Putamen (tissue), 1 donor: Measurements from ENCODE around the gene LGALS9C.
"Not testable (repeated sequence)": the region's sequence is repeated elsewhere in the genome, so short reads cannot be mapped to it uniquely, and the experiment has no call there.

Experiments
- DNase-seq: peaks from one replicate; pipeline ENCODE4 v3.0.0-alpha.2; 2016; ENCODE audit warnings: low spot score

LGALS9C gene

GRCh38 chr17:18476508-18477308 is at the start of gene LGALS9C:
TSS of gene LGALS9C (plus strand) at chr17:18476789. CDS start at chr17:18476855, 66 bp downstream.
- not testable (repeated sequence) for DNase-seq

GRCh38 chr17:18432206-18432605 is 44.4 kb upstream of the LGALS9C start:
- DNase-seq, result not testable (repeated sequence)

- DNase-seq, result not testable (repeated sequence)
Measured at GRCh38 chr17:18439465-18439870, 37.1 kb upstream of the LGALS9C start.

GRCh38 chr17:18442093-18442492 is 34.5 kb upstream of the LGALS9C start:
- DNase-seq, result not testable (repeated sequence)

GRCh38 chr17:18442532-18442931 is 34.1 kb upstream of the LGALS9C start:
- DNase-seq, result not testable (repeated sequence)

GRCh38 chr17:18447476-18448205 is 28.9 kb upstream of the LGALS9C start:
- DNase-seq, result not testable (repeated sequence)

GRCh38 chr17:18448311-18448710 is 28.3 kb upstream of the LGALS9C start:
- DNase-seq, result not testable (repeated sequence)

GRCh38 chr17:18449833-18450232 is 26.8 kb upstream of the LGALS9C start:
- DNase-seq, result not testable (repeated sequence)

- DNase-seq, result not testable (repeated sequence)
Measured at GRCh38 chr17:18450998-18451397, 25.6 kb upstream of the LGALS9C start.

GRCh38 chr17:18451969-18452368 is 24.6 kb upstream of the LGALS9C start:
- not testable (repeated sequence) for DNase-seq

- not testable (repeated sequence) for DNase-seq
Measured at GRCh38 chr17:18459035-18459434, 17.6 kb upstream of the LGALS9C start.

- not testable (repeated sequence) for DNase-seq
Measured at GRCh38 chr17:18463831-18464502, 12.6 kb upstream of the LGALS9C start.

GRCh38 chr17:18466250-18466983 is 10.2 kb upstream of the LGALS9C start:
- not testable (repeated sequence) for DNase-seq

GRCh38 chr17:18467001-18467400 is 9.6 kb upstream of the LGALS9C start:
- DNase-seq, result not testable (repeated sequence)

GRCh38 chr17:18468472-18469171 is 8.0 kb upstream of the LGALS9C start:
- not testable (repeated sequence) for DNase-seq

GRCh38 chr17:18469837-18470236 is 6.8 kb upstream of the LGALS9C start:
- not testable (repeated sequence) for DNase-seq

GRCh38 chr17:18470345-18470930 is 6.2 kb upstream of the LGALS9C start:
- not testable (repeated sequence) for DNase-seq

- not testable (repeated sequence) for DNase-seq
Measured at GRCh38 chr17:18473967-18474366, 2.6 kb upstream of the LGALS9C start.

GRCh38 chr17:18474754-18475153 is 1.8 kb upstream of the LGALS9C start:
- not testable (repeated sequence) for DNase-seq

GRCh38 chr17:18477367-18477766 is 778 bp downstream of the LGALS9C start:
- not testable (repeated sequence) for DNase-seq
